RWPE2 (cell line): ENCODE results near the gene ATG5.

Experiments used
- ATAC-seq: fragments of 200-7000 bp; cut with Tn5 transposase; 3 replicates; pipeline ENCODE4 v1.9.1; 2021; ENCODE audit warnings: low read depth
- DNase-seq: peaks from one replicate; pipeline ENCODE4 v3.0.0-alpha.2; 2020; ENCODE audit warnings: low spot score
- H3K27ac ChIP-seq: fragments of 450-650 bp; 2 replicates; pipeline ENCODE4 v1.5.1; 2017; ENCODE audit warnings: mild to moderate bottlenecking; ENCODE audit not compliant: poor library complexity, severe bottlenecking
- H3K27me3 ChIP-seq: fragments of 250-450 bp; sonication (Bioruptor Pico); 2 replicates; pipeline ENCODE4 v1.5.1; 2021; ENCODE audit warnings: mild to moderate bottlenecking, moderate library complexity; ENCODE audit not compliant: insufficient read depth, poor library complexity, severe bottlenecking
- H3K36me3 ChIP-seq: fragments of 250-450 bp; sonication (Bioruptor Pico); 2 replicates; pipeline ENCODE4 v1.5.1; 2020; ENCODE audit warnings: low read depth, mild to moderate bottlenecking, moderate library complexity
- H3K4me1 ChIP-seq: fragments of 250-450 bp; sonication (Bioruptor Pico); 2 replicates; pipeline ENCODE4 v1.5.1; 2021; ENCODE audit warnings: mild to moderate bottlenecking, moderate library complexity; ENCODE audit not compliant: insufficient read depth, poor library complexity, severe bottlenecking
- H3K4me3 ChIP-seq: fragments of 250-450 bp; sonication (Bioruptor Pico); 2 replicates; pipeline ENCODE4 v1.5.1; 2021; ENCODE audit warnings: mild to moderate bottlenecking, moderate library complexity; ENCODE audit not compliant: severe bottlenecking
- H3K9me3 ChIP-seq: fragments of 250-450 bp; sonication (Bioruptor Pico); 2 replicates; pipeline ENCODE4 v1.5.1; 2021; ENCODE audit warnings: mild to moderate bottlenecking, moderate library complexity; ENCODE audit not compliant: severe bottlenecking
- CTCF ChIP-seq: fragments of 450-650 bp; IDR thresholded peaks from one replicate; pipeline ENCODE4 v1.5.1; 2017; ENCODE audit warnings: mild to moderate bottlenecking, moderate library complexity; ENCODE audit not compliant: poor library complexity, severe bottlenecking

ATG5 gene

DNA sequence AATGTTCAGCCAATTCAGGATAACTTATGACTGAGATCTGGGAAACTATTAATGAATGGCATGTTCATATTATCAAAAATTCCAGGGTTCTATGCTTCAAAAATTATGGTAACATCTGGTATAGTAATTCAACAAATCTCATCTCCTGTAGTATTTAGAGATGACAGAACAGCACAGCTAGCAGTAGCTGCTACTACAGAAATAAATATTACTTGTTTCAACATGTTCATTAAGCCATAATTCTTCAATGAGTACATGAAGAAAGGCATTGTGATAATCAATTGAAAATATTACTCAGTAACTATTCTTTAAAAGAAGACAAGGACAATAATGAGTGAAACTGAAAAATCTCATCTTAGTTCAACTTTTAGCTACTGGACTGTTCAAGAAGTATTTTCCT, 66.8 kb downstream of the ATG5 start:
- no peaks in the 10 kb centered on the region for H3K27me3 ChIP-seq
- DNase-seq (no peak), ATAC-seq (no peak)
- H3K4me3 ChIP-seq: no peak overlapping the region
- no peak for TF ChIP-seq CTCF
- H3K9me3 ChIP-seq: no peaks in the 10 kb centered on the region
- H3K27ac ChIP-seq: peak overlapping the region; percentile 89
- no peaks in the 10 kb centered on the region; the same call in 1 of the 2 replicates for H3K36me3 ChIP-seq
- peaks cover 51% of the 10 kb centered on the region for H3K4me1 ChIP-seq

- no peaks in the 10 kb centered on the region for H3K9me3 ChIP-seq
- no peak overlapping the region for H3K4me3 ChIP-seq
- no peaks in the 10 kb centered on the region for H3K27me3 ChIP-seq
- no peak for TF ChIP-seq CTCF
- ATAC-seq (peak; percentile 40), DNase-seq (no peak)
- peak overlapping the region; percentile 89 for H3K27ac ChIP-seq
- peaks cover 66% of the 10 kb centered on the region for H3K4me1 ChIP-seq
- H3K36me3 ChIP-seq: no peaks in the 10 kb centered on the region; the same call in 1 of the 2 replicates
Observed at GRCh38 chr6:106257195-106257594, 68.4 kb downstream of the ATG5 start.

DNA sequence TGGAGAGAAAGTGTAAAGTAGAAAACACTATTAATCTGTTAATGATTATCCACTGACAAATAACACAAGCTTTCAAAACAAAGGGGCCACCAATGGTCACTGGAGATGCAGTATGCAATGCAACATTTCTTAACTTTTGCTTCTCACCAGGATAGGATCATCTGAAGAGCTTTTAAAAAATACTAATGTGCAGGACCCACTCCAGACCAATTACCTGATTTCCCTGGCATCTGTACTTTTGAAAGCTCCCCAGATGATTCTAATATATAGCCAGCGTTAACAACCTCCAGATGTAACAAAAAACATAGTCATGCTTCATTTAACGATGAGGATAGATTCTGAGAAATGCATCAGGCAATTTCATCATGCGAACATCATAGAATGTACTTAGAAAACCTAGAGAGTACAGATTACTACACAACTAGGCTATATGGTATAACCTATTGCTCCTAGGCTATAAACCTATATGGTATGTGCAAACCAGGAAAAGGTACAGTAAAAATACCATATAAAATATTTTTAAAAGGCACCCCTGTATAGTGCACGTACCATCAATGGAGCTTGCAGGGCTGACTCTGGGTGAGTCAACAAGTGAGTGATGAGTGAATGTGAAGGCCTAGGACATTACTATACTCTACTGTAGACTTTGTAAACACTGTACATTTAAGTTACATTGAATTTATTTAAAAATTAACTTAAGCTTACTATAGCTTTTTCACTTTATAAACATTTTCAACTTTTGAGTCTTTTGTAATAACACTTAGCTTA, 69.2 kb downstream of the ATG5 start:
- Histone ChIP-seq H3K36me3 (no peaks in the 10 kb centered on the region), H3K27ac (peak overlapping the region; percentile 89), H3K27me3 (no peaks in the 10 kb centered on the region), H3K9me3 (no peaks in the 10 kb centered on the region), H3K4me1 (peaks cover 63% of the 10 kb centered on the region), H3K4me3 (no peak overlapping the region)
- TF ChIP-seq CTCF: no peak
- ATAC-seq: peak; percentile 67
- DNase-seq: no peak

GRCh38 chr6:106255306-106255705, 70.3 kb downstream of the ATG5 start:
- DNase-seq: no peak
- Histone ChIP-seq H3K4me1 (peaks cover 60% of the 10 kb centered on the region), H3K36me3 (no peaks in the 10 kb centered on the region), H3K27me3 (no peaks in the 10 kb centered on the region), H3K27ac (peak overlapping the region; percentile 89), H3K9me3 (no peaks in the 10 kb centered on the region), H3K4me3 (no peak overlapping the region)
- ATAC-seq: no peak
- no peak for TF ChIP-seq CTCF

- H3K27ac ChIP-seq: peak overlapping the region; percentile 89
- H3K4me3 ChIP-seq: no peak overlapping the region
- no peaks in the 10 kb centered on the region for H3K9me3 ChIP-seq
- H3K36me3 ChIP-seq: no peaks in the 10 kb centered on the region
- no peaks in the 10 kb centered on the region for H3K27me3 ChIP-seq
- peaks cover 60% of the 10 kb centered on the region for H3K4me1 ChIP-seq
- DNase-seq: peak; percentile 70
- no peak for TF ChIP-seq CTCF
- ATAC-seq: peak; percentile 36; the same call in 1 of the 3 replicates
Observed at GRCh38 chr6:106254636-106255035, 70.9 kb downstream of the ATG5 start.
